AG09319 (cell line): ENCODE data around the gene CABLES1.
"Not testable (repeated sequence)": the region's sequence is repeated elsewhere in the genome, so short reads cannot be mapped to it uniquely, and the experiment has no call there.

Experiments used
- DNase-seq: peaks from one replicate; pipeline ENCODE4 v3.0.0-alpha.2; 2010; ENCODE audit warnings: low read depth; ENCODE audit errors: extremely low read depth
- CTCF ChIP-seq: IDR thresholded peaks from 2 replicates; pipeline ENCODE4 v1.5.1; 2011; ENCODE audit warnings: low read depth, mild to moderate bottlenecking, inconsistent platforms, low read length, moderate library complexity

The CABLES1 gene

DNA sequence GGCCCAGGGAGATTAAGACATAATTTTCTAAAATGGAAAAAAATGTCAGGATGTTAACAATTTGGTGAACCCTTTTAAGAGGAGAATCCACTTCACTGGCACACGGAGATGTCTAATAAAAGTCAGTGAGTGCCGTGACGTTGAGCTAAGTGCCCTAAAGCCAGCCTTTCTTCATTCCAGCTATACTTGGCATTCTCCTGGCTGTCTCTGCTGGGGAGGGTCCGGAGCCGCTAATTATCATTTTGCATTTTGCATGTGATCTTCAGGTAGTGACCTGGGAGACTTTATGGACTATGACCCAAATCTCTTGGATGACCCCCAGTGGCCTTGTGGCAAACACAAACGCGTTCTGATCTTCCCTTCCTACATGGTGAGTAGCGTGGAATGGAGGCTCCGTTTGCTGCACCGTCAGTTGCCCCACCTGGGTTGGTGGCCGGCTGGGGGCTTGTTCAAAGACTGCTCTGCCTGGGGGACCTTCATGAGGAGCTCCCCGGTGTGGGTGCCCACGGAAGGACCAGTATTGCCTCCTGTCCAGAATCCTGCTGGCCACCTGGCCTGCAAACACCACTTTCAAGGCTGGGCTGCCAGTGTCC, 101.7 kb downstream of the CABLES1 start:
- no peak for DNase-seq
- TF ChIP-seq CTCF = no peak

DNA sequence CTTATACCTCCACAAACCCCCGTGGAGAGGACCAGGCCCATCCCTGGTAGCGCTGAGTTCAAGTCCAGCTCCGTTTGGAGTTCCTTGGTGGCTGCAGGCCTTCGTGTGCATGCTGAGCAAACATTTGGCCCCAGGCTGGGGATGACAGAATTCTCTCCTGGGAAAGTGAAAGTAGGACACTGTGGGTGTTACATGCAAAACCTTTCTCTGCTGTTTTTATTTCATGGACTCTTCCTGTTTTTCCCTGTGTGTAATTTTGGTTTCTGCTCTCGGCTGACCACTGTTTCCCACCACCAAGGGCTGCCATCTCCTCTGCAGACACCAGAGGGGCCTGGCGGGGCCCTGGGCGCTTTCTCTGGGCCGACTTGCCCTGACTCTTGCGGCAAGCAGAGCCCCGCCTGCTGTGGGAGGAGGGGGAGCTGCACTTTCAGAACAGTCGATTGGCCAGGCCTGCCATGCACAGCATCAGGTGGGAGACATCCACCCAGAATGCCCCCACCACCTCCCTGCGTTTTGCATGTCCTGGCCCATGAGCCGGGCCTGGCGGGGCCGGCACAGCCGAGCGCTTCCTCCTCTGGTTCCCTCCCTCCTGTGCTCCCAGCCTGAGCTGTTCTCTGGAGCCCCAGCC, 102.4 kb downstream of the CABLES1 start:
- no peak for DNase-seq
- peak; percentile 42 for TF ChIP-seq CTCF

DNA sequence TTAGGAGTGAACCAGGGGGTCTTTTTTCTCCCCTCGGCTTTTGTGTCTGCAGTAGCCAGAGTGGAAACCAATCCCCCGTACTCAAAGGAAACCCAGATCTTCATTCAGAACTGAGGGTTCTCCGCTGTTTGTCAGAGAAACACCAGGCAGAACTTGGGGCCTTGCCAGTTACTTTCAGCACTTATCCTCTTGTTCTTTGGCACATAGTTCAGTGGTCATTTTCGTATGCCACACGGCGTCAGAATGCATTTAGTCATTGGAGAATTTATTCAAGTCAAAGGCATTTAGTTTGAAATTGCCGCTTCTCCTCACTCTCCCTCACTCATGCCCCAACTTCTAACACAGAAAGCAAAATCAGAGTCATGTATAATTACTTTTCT, 102.9 kb downstream of the CABLES1 start:
- no peak for TF ChIP-seq CTCF
- DNase-seq = no peak

DNA sequence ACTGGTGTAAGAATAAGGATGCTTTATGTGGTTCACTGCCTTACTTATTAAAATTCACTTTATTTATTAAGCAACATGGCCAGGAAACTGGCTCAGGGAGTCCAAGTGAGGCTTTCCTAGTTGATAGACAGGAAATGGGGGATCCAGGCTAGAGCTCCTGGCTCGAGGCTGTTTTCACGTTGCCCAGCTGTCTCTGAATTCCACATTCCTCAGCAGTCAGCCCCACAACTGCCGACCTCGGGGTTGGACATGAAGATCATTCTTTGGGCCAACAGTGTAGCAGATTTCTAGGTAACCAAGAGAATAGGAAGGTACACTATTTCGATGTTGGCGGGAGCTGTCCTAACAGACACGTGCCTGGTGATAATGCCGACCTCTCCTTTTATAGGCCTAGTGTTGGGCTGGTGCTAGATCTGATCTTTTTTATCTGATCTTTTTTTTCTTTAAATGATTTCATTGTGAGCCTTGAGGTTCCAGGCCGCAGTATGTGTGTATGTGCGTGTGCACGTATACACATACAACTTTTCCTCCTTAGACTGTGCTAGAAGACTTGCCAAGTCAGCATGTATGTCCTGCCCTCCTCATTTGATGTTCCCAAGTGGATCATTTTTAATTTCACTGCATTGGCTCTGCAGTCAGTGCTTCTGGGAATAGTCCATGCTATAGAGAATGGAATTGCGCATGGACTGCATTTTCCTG, 103.5 kb downstream of the CABLES1 start:
- DNase-seq = no peak
- TF ChIP-seq CTCF = no peak

- DNase-seq = no peak
- TF ChIP-seq CTCF = no peak
These were observed 104.0 kb downstream of the CABLES1 start for GRCh38 chr18:23239350-23239692.

DNA sequence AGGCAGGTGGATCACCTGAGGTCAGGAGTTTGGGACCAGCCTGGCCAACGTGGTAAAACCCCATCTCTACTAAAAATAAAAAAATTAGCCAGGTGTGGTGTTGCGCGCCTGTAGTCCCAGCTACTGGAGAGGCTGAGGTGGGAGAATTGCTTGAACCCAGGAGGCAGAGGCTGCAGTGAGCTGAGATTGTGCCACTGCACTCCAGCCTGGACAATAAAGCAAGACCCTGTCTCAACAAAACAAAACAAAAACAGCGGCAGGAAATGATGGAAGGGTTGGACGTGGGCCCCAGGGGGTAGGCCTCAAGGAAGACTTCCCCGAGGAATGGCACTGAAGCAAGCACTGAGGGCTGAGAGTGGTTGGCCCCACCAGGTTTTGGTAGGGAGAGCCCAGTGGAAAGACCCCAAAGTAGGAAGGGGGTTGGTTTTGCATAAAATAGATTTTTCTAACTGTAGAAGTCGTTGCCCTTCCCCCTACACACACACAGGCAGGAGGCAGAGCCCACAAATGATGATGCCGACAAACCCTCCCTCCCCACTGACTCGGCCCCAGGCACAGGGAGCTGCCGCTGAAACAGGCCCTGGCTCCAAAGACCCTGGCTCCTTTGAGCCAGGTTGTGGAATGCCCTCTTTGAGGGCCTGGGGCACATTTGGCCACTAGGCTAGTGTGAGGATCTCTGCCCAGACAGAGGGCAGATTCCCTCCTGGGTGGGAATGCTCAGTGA, 104.8 kb downstream of the CABLES1 start:
- no peak for DNase-seq
- TF ChIP-seq CTCF = no peak

GRCh38 chr18:23240609-23240930, 105.3 kb downstream of the CABLES1 start:
- no peak for TF ChIP-seq CTCF
- no peak for DNase-seq

- not testable (repeated sequence) for DNase-seq
These were observed 106.7 kb downstream of the CABLES1 start for GRCh38 chr18:23241833-23242496.
